ENCODE results near the gene PPFIA2. TPM values are rescaled to one million over a fixed set of nuclear protein-coding genes. Genes with fewer than 3 reads are reported as not detected.

The PPFIA2 gene
- total RNA-seq, 5 donors from 2014 or later (not counting 1 experiment from before 2014, with no cell fraction given), result not detected

- ATAC-seq (replicated peaks in 1 of 4) (no peak), DNase-seq (no peak)
- Histone ChIP-seq H3K9me3 (no peaks in the 10 kb centered on the region), H3K4me1 (ENCODE audit: control insufficient read depth in 1 of 2, extremely low read depth in 1 of 2, insufficient read depth in 2 of 2, low read length in 2 of 2) (no peaks in the 10 kb centered on the region), H3K27ac (ENCODE audit: low read length) (no peak overlapping the region), H3K36me3 (ENCODE audit: control insufficient read depth in 2 of 2, extremely low read depth in 1 of 2, insufficient read depth in 1 of 2, low read length in 1 of 2) (no peaks in the 10 kb centered on the region), H3K27me3 (replicated peaks in 1 of 2; ENCODE audit: control insufficient read depth in 2 of 2, extremely low read depth in 1 of 2, insufficient read depth in 2 of 2, low read length in 1 of 2) (no peaks in the 10 kb centered on the region), H3K4me3 (ENCODE audit: control insufficient read depth in 1 of 2, extremely low read depth in 1 of 2, low read length in 1 of 2) (no peak overlapping the region)
- ChIA-PET CTCF (no interaction called here), POLR2A (no interaction called here)
- WGBS (ENCODE audit: insufficient coverage), result no CpG with 5 or more reads among the region's 2 CpGs
- Mint-ChIP-seq H3K36me3 (no peaks in the 10 kb centered on the region), H3K4me1 (no peaks in the 10 kb centered on the region), H3K4me3 (no peak overlapping the region), H3K9me3 (no peaks in the 10 kb centered on the region), H3K27ac (no peak overlapping the region), H3K27me3 (no peaks in the 10 kb centered on the region)
Observed at GRCh38 chr12:81365284-81365683, 393.9 kb downstream of the PPFIA2 start.

GRCh38 chr12:81360916-81361315, 398.2 kb downstream of the PPFIA2 start:
- H3K9me3 Mint-ChIP-seq, result peaks cover 0 to 4% (median under 1%) of the 10 kb centered on the region in 3 donors
- no peaks in the 10 kb centered on the region for H3K27me3 ChIP-seq (replicated peaks in 1 of 2; ENCODE audit: control insufficient read depth in 2 of 2, extremely low read depth in 1 of 2, insufficient read depth in 2 of 2, low read length in 1 of 2)
- no peak for ATAC-seq (replicated peaks in 1 of 4)
- H3K36me3 Mint-ChIP-seq, result no peaks in the 10 kb centered on the region
- POLR2A ChIA-PET, result no interaction called here
- no peaks in the 10 kb centered on the region for H3K27me3 Mint-ChIP-seq
- H3K4me1 ChIP-seq (ENCODE audit: control insufficient read depth in 1 of 2, extremely low read depth in 1 of 2, insufficient read depth in 2 of 2, low read length in 2 of 2), result no peaks in the 10 kb centered on the region
- no peak overlapping the region for H3K4me3 ChIP-seq (ENCODE audit: control insufficient read depth in 1 of 2, extremely low read depth in 1 of 2, low read length in 1 of 2)
- no peaks in the 10 kb centered on the region for H3K4me1 Mint-ChIP-seq
- no peaks in the 10 kb centered on the region for H3K36me3 ChIP-seq (ENCODE audit: control insufficient read depth in 2 of 2, extremely low read depth in 1 of 2, insufficient read depth in 1 of 2, low read length in 1 of 2)
- H3K4me3 Mint-ChIP-seq, result no peak overlapping the region
- H3K27ac Mint-ChIP-seq, result no peak overlapping the region
- DNase-seq, result no peak
- CTCF ChIA-PET, result no interaction called here
- no peaks in the 10 kb centered on the region for H3K9me3 ChIP-seq
- H3K27ac ChIP-seq (ENCODE audit: low read length), result no peak overlapping the region

- H3K27ac Mint-ChIP-seq, result no peak overlapping the region
- ATAC-seq (replicated peaks in 1 of 4) (no peak), DNase-seq (no peak)
- no peak overlapping the region for H3K4me3 Mint-ChIP-seq
- H3K36me3 Mint-ChIP-seq, result no peaks in the 10 kb centered on the region
- H3K27me3 Mint-ChIP-seq, result no peaks in the 10 kb centered on the region
- Histone ChIP-seq H3K4me3 (ENCODE audit: control insufficient read depth in 1 of 2, extremely low read depth in 1 of 2, low read length in 1 of 2) (no peak overlapping the region), H3K4me1 (ENCODE audit: control insufficient read depth in 1 of 2, extremely low read depth in 1 of 2, insufficient read depth in 2 of 2, low read length in 2 of 2) (no peaks in the 10 kb centered on the region), H3K27ac (ENCODE audit: low read length) (no peak overlapping the region), H3K27me3 (replicated peaks in 1 of 2; ENCODE audit: control insufficient read depth in 2 of 2, extremely low read depth in 1 of 2, insufficient read depth in 2 of 2, low read length in 1 of 2) (no peaks in the 10 kb centered on the region), H3K9me3 (no peaks in the 10 kb centered on the region), H3K36me3 (ENCODE audit: control insufficient read depth in 2 of 2, extremely low read depth in 1 of 2, insufficient read depth in 1 of 2, low read length in 1 of 2) (no peaks in the 10 kb centered on the region)
- no peaks in the 10 kb centered on the region for H3K4me1 Mint-ChIP-seq
- POLR2A ChIA-PET, result no interaction called here
- CTCF ChIA-PET, result no interaction called here
- H3K9me3 Mint-ChIP-seq, result peaks cover 0 to 8% (median 4%) of the 10 kb centered on the region in 3 donors
Observed at GRCh38 chr12:81359736-81360135, 399.4 kb downstream of the PPFIA2 start.

- Mint-ChIP-seq H3K27me3 (no peaks in the 10 kb centered on the region), H3K4me1 (no peaks in the 10 kb centered on the region)
- H3K4me1 ChIP-seq (ENCODE audit: control insufficient read depth in 1 of 2, extremely low read depth in 1 of 2, insufficient read depth in 2 of 2, low read length in 2 of 2), result no peaks in the 10 kb centered on the region
Observed at GRCh38 chr12:81354327-81354932, 404.7 kb downstream of the PPFIA2 start.

GRCh38 chr12:81350309-81350708, 408.8 kb downstream of the PPFIA2 start:
- no CpG with 5 or more reads among the region's 2 CpGs for WGBS (ENCODE audit: insufficient coverage)
- Mint-ChIP-seq H3K36me3 (no peaks in the 10 kb centered on the region), H3K4me3 (no peak overlapping the region), H3K9me3 (peaks cover 4 to 12% (median 6%) of the 10 kb centered on the region in 3 donors), H3K27ac (no peak overlapping the region), H3K27me3 (no peaks in the 10 kb centered on the region), H3K4me1 (no peaks in the 10 kb centered on the region)
- Histone ChIP-seq H3K36me3 (ENCODE audit: control insufficient read depth in 2 of 2, extremely low read depth in 1 of 2, insufficient read depth in 1 of 2, low read length in 1 of 2) (no peaks in the 10 kb centered on the region), H3K27ac (ENCODE audit: low read length) (no peak overlapping the region), H3K27me3 (replicated peaks in 1 of 2; ENCODE audit: control insufficient read depth in 2 of 2, extremely low read depth in 1 of 2, insufficient read depth in 2 of 2, low read length in 1 of 2) (no peaks in the 10 kb centered on the region), H3K4me3 (ENCODE audit: control insufficient read depth in 1 of 2, extremely low read depth in 1 of 2, low read length in 1 of 2) (no peak overlapping the region), H3K4me1 (ENCODE audit: control insufficient read depth in 1 of 2, extremely low read depth in 1 of 2, insufficient read depth in 2 of 2, low read length in 2 of 2) (no peaks in the 10 kb centered on the region), H3K9me3 (no peaks in the 10 kb centered on the region)
- ChIA-PET POLR2A (interaction anchor here in 1 of 2 donors (0.6 kb wide), 1 partner anchor 838 kb away, joined by 4 read pairs; no protein-coding TSS in a partner anchor), CTCF (no interaction called here)
- DNase-seq (no peak), ATAC-seq (replicated peaks in 1 of 4) (no peak)

More at GRCh38 chr12:81354327-81354932, 404.7 kb downstream of the PPFIA2 start:
- WGBS (ENCODE audit: insufficient coverage), result 23% methylated on average over 2 of the region's 5 CpGs
- ATAC-seq (replicated peaks in 1 of 4) (no peak), DNase-seq (no peak)
- Histone ChIP-seq H3K9me3 (no peaks in the 10 kb centered on the region), H3K36me3 (ENCODE audit: control insufficient read depth in 2 of 2, extremely low read depth in 1 of 2, insufficient read depth in 1 of 2, low read length in 1 of 2) (no peaks in the 10 kb centered on the region), H3K4me3 (ENCODE audit: control insufficient read depth in 1 of 2, extremely low read depth in 1 of 2, low read length in 1 of 2) (no peak overlapping the region), H3K27ac (ENCODE audit: low read length) (no peak overlapping the region), H3K27me3 (replicated peaks in 1 of 2; ENCODE audit: control insufficient read depth in 2 of 2, extremely low read depth in 1 of 2, insufficient read depth in 2 of 2, low read length in 1 of 2) (no peaks in the 10 kb centered on the region)
- POLR2A ChIA-PET, result no interaction called here
- Mint-ChIP-seq H3K9me3 (peaks cover 3 to 12% (median 9%) of the 10 kb centered on the region in 3 donors), H3K27ac (no peak overlapping the region), H3K36me3 (no peaks in the 10 kb centered on the region), H3K4me3 (no peak overlapping the region)
- CTCF ChIA-PET, result no interaction called here

GRCh38 chr12:81347404-81347803, 411.7 kb downstream of the PPFIA2 start:
- ATAC-seq (replicated peaks in 1 of 4), result no peak
- H3K27ac ChIP-seq (ENCODE audit: low read length), result no peak overlapping the region
- no peak overlapping the region for H3K4me3 Mint-ChIP-seq
- H3K4me3 ChIP-seq (ENCODE audit: control insufficient read depth in 1 of 2, extremely low read depth in 1 of 2, low read length in 1 of 2), result no peak overlapping the region
- CTCF ChIA-PET, result no interaction called here
- H3K4me1 Mint-ChIP-seq, result no peaks in the 10 kb centered on the region
- H3K36me3 Mint-ChIP-seq, result no peaks in the 10 kb centered on the region
- peaks cover 0 to 6% (median 4%) of the 10 kb centered on the region in 3 donors for H3K9me3 Mint-ChIP-seq
- H3K27ac Mint-ChIP-seq, result no peak overlapping the region
- no peaks in the 10 kb centered on the region for H3K4me1 ChIP-seq (ENCODE audit: control insufficient read depth in 1 of 2, extremely low read depth in 1 of 2, insufficient read depth in 2 of 2, low read length in 2 of 2)
- POLR2A ChIA-PET, result no interaction called here
- H3K27me3 Mint-ChIP-seq, result no peaks in the 10 kb centered on the region
- DNase-seq, result no peak
- no CpG with 5 or more reads among the region's 5 CpGs for WGBS (ENCODE audit: insufficient coverage)
- H3K9me3 ChIP-seq, result no peaks in the 10 kb centered on the region
- H3K27me3 ChIP-seq (replicated peaks in 1 of 2; ENCODE audit: control insufficient read depth in 2 of 2, extremely low read depth in 1 of 2, insufficient read depth in 2 of 2, low read length in 1 of 2), result no peaks in the 10 kb centered on the region
- no peaks in the 10 kb centered on the region for H3K36me3 ChIP-seq (ENCODE audit: control insufficient read depth in 2 of 2, extremely low read depth in 1 of 2, insufficient read depth in 1 of 2, low read length in 1 of 2)

- Histone ChIP-seq H3K27me3 (replicated peaks in 1 of 2; ENCODE audit: control insufficient read depth in 2 of 2, extremely low read depth in 1 of 2, insufficient read depth in 2 of 2, low read length in 1 of 2) (no peaks in the 10 kb centered on the region), H3K27ac (ENCODE audit: low read length) (no peak overlapping the region), H3K9me3 (no peaks in the 10 kb centered on the region), H3K4me1 (ENCODE audit: control insufficient read depth in 1 of 2, extremely low read depth in 1 of 2, insufficient read depth in 2 of 2, low read length in 2 of 2) (no peaks in the 10 kb centered on the region), H3K36me3 (ENCODE audit: control insufficient read depth in 2 of 2, extremely low read depth in 1 of 2, insufficient read depth in 1 of 2, low read length in 1 of 2) (no peaks in the 10 kb centered on the region), H3K4me3 (ENCODE audit: control insufficient read depth in 1 of 2, extremely low read depth in 1 of 2, low read length in 1 of 2) (no peak overlapping the region)
- 58% methylated on average over 3 of the region's 5 CpGs for WGBS (ENCODE audit: insufficient coverage)
- no peaks in the 10 kb centered on the region for H3K9me3 Mint-ChIP-seq
- no peak for DNase-seq
- no peaks in the 10 kb centered on the region for H3K4me1 Mint-ChIP-seq
- H3K27me3 Mint-ChIP-seq, result no peaks in the 10 kb centered on the region
- H3K27ac Mint-ChIP-seq, result no peak overlapping the region
- CTCF ChIA-PET, result no interaction called here
- no peaks in the 10 kb centered on the region for H3K36me3 Mint-ChIP-seq
- POLR2A ChIA-PET, result no interaction called here
- no peak overlapping the region for H3K4me3 Mint-ChIP-seq
- ATAC-seq (replicated peaks in 1 of 4), result no peak
Observed at GRCh38 chr12:81340910-81341309, 418.2 kb downstream of the PPFIA2 start.
